ENCODE measurements around the gene MYPOP. TPM values are rescaled to one million over a fixed set of nuclear protein-coding genes. Genes with fewer than 3 reads are reported as not detected.

MYPOP gene
- 8.8 and 9.8 TPM in 2 replicates for total RNA-seq

GRCh38 chr19:45901912-45902650, at the start of gene MYPOP:
Gene MYPOP (minus strand): TSS chr19:45902613. CDS start chr19:45901773, 840 bp downstream.
- intact Hi-C loops (cut with micrococcal nuclease) = loop anchor here (1.0 to 5.0 kb wide), 4 partner anchors 16 to 725 kb away; partner anchors contain the start of genes BLOC1S3, IRF2BP1, SYMPK and TRAPPC6A

DNA sequence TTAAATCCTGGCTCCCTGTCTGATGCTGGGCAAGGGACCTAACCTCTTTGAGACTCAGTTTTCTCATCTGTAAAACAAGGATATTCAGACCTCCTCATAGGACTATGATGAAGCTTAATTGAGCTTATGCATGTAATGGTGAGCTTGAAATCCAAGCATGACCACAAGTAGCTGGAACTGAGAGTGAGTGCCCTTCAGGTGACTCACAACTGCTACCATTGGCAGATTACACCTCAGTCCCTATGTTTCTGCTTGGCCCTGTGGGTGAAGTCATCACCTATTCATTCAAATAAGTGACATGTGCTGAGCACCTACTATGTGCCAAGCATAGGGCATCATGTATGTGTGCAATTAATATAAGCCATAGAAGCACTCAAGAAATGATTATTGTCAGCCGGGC, 45.5 kb upstream of the MYPOP start:
- intact Hi-C loops (cut with micrococcal nuclease) = no loop called here

- intact Hi-C loops (cut with micrococcal nuclease) = no loop called here
These were observed 38.0 kb upstream of the MYPOP start for GRCh38 chr19:45940515-45940805.

- intact Hi-C loops (cut with micrococcal nuclease) = no loop called here
These were observed 37.5 kb upstream of the MYPOP start for GRCh38 chr19:45939792-45940514.

- intact Hi-C loops (cut with micrococcal nuclease) = no loop called here
These were observed 36.4 kb upstream of the MYPOP start for GRCh38 chr19:45938733-45939319.

DNA sequence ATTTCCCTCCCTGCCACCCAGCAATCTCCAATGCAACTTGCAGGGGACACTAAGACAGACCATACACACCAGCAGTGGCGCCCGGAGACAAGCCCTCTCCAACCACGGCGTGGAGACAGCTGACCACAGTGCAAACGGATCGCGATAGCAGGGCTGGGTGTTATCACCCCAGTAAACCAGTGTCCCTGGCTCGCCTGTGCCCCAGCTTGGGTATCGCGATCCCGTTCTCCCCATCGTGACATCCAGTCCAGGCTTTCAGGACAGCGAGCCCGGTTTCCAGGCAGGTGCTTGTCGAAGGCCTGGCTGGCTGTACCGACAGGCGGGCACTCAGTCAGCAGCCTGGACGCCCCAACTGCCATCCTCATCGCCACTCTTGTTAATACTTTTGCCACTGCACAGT, 32.9 kb upstream of the MYPOP start:
- intact Hi-C loops (cut with micrococcal nuclease) = no loop called here

DNA sequence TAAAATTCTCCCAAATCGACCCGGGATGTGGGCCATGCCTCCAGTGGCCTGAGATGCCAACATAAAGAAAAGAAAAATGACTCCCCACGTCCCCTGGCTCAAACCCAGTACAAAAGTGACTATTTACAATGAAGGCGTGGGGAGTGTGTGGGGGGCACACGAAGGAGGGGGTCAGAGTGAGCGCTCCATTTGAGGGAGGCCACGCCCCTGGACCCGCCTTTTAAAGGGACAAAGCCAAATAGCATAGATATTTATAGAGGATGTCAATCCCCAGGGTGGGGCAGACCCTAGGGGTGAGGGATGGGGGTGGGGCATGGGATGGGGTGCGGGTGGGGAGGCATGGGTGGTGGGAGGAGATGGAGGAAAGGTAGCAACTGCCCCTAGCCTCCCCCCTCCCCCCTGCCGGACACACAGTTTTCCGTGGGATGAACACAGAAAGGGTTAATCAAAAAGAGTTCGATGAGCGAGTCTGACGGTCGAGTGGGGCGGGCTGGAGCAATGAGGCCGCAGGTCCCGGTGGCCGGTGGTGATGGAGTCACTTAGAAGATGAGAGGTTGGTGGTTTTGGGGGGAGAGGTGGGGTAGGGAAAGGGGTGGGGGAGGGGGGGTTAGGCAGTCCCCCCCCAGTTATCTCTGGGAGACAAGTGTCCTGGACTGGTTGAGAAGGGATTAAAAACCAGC, 32.3 kb upstream of the MYPOP start:
- intact Hi-C loops (cut with micrococcal nuclease) = no loop called here

DNA sequence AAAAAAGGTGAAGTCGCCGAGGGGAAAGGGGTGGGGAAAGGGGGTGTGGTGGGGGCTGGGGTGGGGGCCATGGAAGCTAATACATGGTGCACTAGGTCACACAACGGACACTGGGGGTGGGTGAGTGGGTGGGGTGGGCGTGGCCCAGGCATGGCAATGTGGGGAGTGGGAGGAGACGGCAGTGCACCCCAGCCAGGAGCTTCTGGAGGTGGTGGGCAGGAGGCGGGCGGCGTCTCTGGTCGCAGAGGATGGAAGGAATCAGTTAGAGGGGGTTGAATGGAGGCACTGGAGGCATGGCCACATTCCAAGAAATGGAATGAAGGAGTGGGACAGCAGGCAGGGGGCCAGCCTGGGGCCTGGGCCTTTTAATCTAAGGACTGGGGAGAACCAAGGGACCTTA, 31.3 kb upstream of the MYPOP start:
- intact Hi-C loops (cut with micrococcal nuclease) = no loop called here

DNA sequence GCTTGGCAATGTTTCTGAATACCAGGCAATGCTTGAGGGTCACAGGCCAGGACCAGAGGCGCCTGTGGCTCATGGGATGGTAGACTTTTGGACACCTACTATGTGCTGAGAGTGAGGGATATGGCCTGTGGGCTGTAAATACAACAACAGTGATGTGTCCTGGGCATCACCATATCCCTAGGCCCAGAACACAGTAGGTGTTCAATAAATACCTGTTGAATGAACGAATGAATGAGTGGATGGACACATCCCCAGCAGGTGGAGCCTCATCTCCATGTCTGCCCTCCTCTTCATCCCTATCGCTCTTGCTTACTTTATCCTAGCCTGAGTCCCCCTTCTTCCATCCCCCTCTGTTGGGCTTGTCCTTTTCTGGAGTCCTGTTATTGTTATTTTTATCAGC, 28.6 kb upstream of the MYPOP start:
- intact Hi-C loops (cut with micrococcal nuclease) = no loop called here

GRCh38 chr19:45929247-45929646, 26.8 kb upstream of the MYPOP start:
- intact Hi-C loops (cut with micrococcal nuclease) = loop anchor here (5.0 kb wide), 2 partner anchors 68 to 88 kb away; partner anchors contain the start of gene CCDC61

GRCh38 chr19:45927565-45928261, 25.3 kb upstream of the MYPOP start:
- intact Hi-C loops (cut with micrococcal nuclease) = loop anchor here (1.0 to 5.0 kb wide), 3 partner anchors 25 to 90 kb away; partner anchors contain the start of genes CCDC61 and MYPOP

- intact Hi-C loops (cut with micrococcal nuclease) = loop anchor here (5.0 kb wide), 2 partner anchors 72 to 92 kb away; partner anchors contain the start of gene CCDC61
These were observed 22.6 kb upstream of the MYPOP start for GRCh38 chr19:45924891-45925447.

DNA sequence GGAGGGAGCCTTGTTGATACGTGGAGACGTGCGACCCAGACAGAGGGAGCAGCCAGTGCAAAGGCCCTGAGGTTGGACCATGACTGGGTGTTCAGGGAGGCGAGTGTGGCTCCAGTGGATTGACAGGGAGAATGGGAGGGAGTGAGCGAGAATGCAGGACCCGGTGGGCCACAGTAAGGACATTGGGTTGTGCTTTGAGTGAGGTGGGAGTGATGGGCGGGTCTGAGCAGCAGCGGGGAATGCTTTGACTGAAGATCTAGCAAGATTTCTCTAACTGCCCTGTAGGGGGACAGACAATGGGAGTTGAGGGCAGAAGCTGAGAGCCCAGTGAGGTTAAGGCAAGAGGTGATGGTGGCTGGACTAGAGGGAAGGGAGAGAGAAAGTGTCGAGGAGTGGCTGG, 19.9 kb upstream of the MYPOP start:
- intact Hi-C loops (cut with micrococcal nuclease) = no loop called here

- intact Hi-C loops (cut with micrococcal nuclease) = no loop called here
These were observed 18.0 kb upstream of the MYPOP start for GRCh38 chr19:45920458-45920857.

GRCh38 chr19:45919678-45920077, 17.3 kb upstream of the MYPOP start:
- intact Hi-C loops (cut with micrococcal nuclease) = no loop called here

GRCh38 chr19:45918721-45919120, 16.3 kb upstream of the MYPOP start:
- intact Hi-C loops (cut with micrococcal nuclease) = no loop called here

- intact Hi-C loops (cut with micrococcal nuclease) = no loop called here
These were observed 15.1 kb upstream of the MYPOP start for GRCh38 chr19:45917421-45918091.

DNA sequence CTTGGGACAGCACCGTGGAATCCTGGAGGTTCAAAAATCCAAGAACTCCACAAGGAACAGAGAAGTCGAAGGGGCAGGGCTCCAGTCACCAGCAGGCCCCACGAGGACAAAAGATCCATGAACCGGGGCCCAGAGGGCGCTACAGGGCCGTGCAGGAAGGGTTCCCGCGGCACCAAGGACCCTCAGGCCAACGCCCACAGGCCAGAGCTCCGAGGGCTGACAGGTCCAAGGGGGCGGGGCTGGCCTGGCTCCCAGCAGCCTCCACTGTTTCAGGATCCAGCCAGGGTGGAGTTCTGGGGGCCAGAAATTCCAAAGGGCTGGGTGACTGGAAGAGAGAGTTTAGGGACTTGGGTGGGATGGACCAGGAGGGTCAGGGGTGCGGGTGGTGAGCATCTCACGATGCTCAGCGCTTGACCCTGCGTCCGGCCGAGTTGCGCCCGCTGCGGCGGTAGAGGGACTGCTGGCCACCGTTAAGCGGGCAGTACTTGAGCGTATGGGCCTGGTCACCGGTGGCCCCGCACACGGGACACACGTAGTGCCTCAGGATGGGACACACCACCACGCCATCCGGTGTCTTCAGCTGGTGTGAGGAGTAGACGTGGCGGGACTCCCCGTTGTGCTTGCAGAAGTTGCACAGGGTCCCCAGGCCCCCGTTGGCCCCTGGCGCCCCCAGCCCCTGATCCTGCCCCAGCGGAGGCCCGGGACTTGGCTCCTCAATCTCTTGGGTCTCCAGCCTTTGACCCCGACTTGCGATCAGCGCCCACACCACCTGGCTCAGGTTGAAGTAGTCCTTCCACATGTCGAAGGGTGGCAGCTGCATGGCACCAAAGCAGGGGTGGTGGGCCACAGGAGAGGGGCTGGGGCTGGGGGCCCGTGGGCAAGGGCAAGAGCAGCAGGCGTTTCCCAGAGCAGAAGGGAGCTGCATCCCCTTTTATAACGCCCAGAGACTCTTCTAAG, 11.7 kb upstream of the MYPOP start, which contains the start of gene NANOS2:
Gene NANOS2 (minus strand): TSS at position 905 of the 957 bp plus-strand sequence. CDS start 85 bp downstream, at position 820.
- intact Hi-C loops (cut with micrococcal nuclease) = no loop called here

DNA sequence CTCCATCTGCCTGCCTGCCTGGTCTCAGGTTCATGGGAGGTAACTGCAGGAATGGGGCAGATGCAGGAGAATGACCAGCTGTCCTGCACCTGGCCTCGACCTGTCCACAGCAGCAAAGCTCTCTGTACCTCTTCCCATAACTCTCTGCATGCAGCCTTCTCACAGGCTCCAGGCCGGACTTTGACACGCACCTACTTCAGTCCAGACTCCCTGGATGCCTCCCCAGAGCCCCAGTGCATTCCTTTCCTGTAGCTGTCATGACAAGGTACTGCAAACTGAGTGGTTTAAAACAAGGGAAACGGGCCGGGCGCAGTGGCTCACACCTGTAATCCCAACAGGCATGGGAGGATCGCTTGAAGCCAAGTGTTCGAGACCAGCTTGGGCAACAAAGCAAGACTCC, 8.9 kb upstream of the MYPOP start:
- intact Hi-C loops (cut with micrococcal nuclease) = no loop called here

All from T-helper 2 cell treated with Interferon-gamma antibody and Interleukin-4, amounts not matched to agents 100 ng/mL and 5 ng/mL, for 36 hours (primary cell).